ENCODE measurements around the gene CHTOP.
"Not testable (repeated sequence)": the region's sequence is repeated elsewhere in the genome, so short reads cannot be mapped to it uniquely, and the experiment has no call there.

Gene CHTOP

GRCh38 chr1:153630384-153630783, 3.5 kb upstream of the CHTOP start:
- no peak for FAIRE-seq

GRCh38 chr1:153631047-153632022, 2.5 kb upstream of the CHTOP start:
- DNase-seq (ENCODE audit: insufficient read length, low spot score) (no peak), FAIRE-seq (no peak)

More at GRCh38 chr1:153630384-153630783, 3.5 kb upstream of the CHTOP start:
- no peak for DNase-seq (ENCODE audit: insufficient read length, low spot score)

- no peak for DNase-seq (ENCODE audit: insufficient read length, low spot score)
- no peak for FAIRE-seq
Measured at GRCh38 chr1:153633161-153633753, 609 bp upstream of the CHTOP start.

- DNase-seq (ENCODE audit: insufficient read length, low spot score) (no peak), FAIRE-seq (no peak)
Measured at GRCh38 chr1:153635872-153636271, 2.0 kb downstream of the CHTOP start.

- FAIRE-seq = no peak
- no peak for DNase-seq (ENCODE audit: insufficient read length, low spot score)
Measured at GRCh38 chr1:153636312-153636711, 2.4 kb downstream of the CHTOP start.

- no peak for FAIRE-seq
- DNase-seq (ENCODE audit: insufficient read length, low spot score) = no peak
Measured at GRCh38 chr1:153638261-153638660, 4.4 kb downstream of the CHTOP start.

GRCh38 chr1:153639280-153639679, 5.4 kb downstream of the CHTOP start:
- DNase-seq (ENCODE audit: insufficient read length, low spot score) (no peak), FAIRE-seq (no peak)

GRCh38 chr1:153640213-153640612, 6.3 kb downstream of the CHTOP start:
- not testable (repeated sequence) for FAIRE-seq; DNase-seq (ENCODE audit: insufficient read length, low spot score)

GRCh38 chr1:153640861-153641260, 7.0 kb downstream of the CHTOP start:
- no peak for FAIRE-seq
- no peak for DNase-seq (ENCODE audit: insufficient read length, low spot score)

- DNase-seq (ENCODE audit: insufficient read length, low spot score) (no peak), FAIRE-seq (no peak)
Measured at GRCh38 chr1:153642161-153642560, 8.3 kb downstream of the CHTOP start.

- DNase-seq (ENCODE audit: insufficient read length, low spot score) = no peak
- no peak for FAIRE-seq
Measured at GRCh38 chr1:153643100-153643499, 9.2 kb downstream of the CHTOP start.

- DNase-seq (ENCODE audit: insufficient read length, low spot score) = no peak
Measured at GRCh38 chr1:153643816-153644215, 9.9 kb downstream of the CHTOP start.

GRCh38 chr1:153646672-153647345, 12.9 kb downstream of the CHTOP start:
- DNase-seq (ENCODE audit: insufficient read length, low spot score) (no peak), FAIRE-seq (no peak)

More at GRCh38 chr1:153643816-153644215, 9.9 kb downstream of the CHTOP start:
- FAIRE-seq = no peak

GRCh38 chr1:153647346-153647714, 13.5 kb downstream of the CHTOP start:
- FAIRE-seq (no peak), DNase-seq (ENCODE audit: insufficient read length, low spot score) (no peak)

- DNase-seq (ENCODE audit: insufficient read length, low spot score) = no peak
- no peak for FAIRE-seq
Measured at GRCh38 chr1:153648000-153648643, 14.3 kb downstream of the CHTOP start.

GRCh38 chr1:153649137-153649862, 15.4 kb downstream of the CHTOP start:
- no peak for DNase-seq (ENCODE audit: insufficient read length, low spot score)
- FAIRE-seq = no peak

GRCh38 chr1:153649863-153650235, 16.0 kb downstream of the CHTOP start:
- no peak for DNase-seq (ENCODE audit: insufficient read length, low spot score)
- no peak for FAIRE-seq

GRCh38 chr1:153651771-153652170, 17.9 kb downstream of the CHTOP start:
- FAIRE-seq = no peak
- DNase-seq (ENCODE audit: insufficient read length, low spot score) = no peak

GRCh38 chr1:153652805-153653500, 19.1 kb downstream of the CHTOP start:
- no peak for DNase-seq (ENCODE audit: insufficient read length, low spot score)
- no peak for FAIRE-seq

GRCh38 chr1:153655333-153655732, 21.5 kb downstream of the CHTOP start:
- DNase-seq (ENCODE audit: insufficient read length, low spot score) (no peak), FAIRE-seq (no peak)

Data from HTR-8/SVneo (cell line).